GM10248 (cell line): ENCODE results near the gene GRIA3.

Experiments used
- CTCF ChIA-PET: fragments of 300-600 bp; sonication (Branson Sonifier 250); formaldehyde crosslinking; extraction: SDS; loops from one replicate; lab custom pipeline; 2021; ENCODE audit warnings: antibody characterized with exemption; lab: Yijun Ruan, JAX
- POLR2A ChIA-PET: fragments of 350-650 bp; sonication (Branson Sonifier 250); formaldehyde crosslinking; extraction: SDS; loops from one replicate; lab custom pipeline; 2020; ENCODE audit warnings: antibody characterized with exemption; lab: Yijun Ruan, JAX
- DNase-seq: peaks from one replicate; pipeline ENCODE4 v3.0.0; 2012; ENCODE audit errors: extremely low spot score
- CTCF ChIP-seq: IDR thresholded peaks from 2 replicates; pipeline ENCODE4 v1.5.1; 2012; ENCODE audit warnings: mild to moderate bottlenecking, low read depth; ENCODE audit errors: extremely low read depth, missing control alignments, control extremely low read depth

Gene GRIA3

DNA sequence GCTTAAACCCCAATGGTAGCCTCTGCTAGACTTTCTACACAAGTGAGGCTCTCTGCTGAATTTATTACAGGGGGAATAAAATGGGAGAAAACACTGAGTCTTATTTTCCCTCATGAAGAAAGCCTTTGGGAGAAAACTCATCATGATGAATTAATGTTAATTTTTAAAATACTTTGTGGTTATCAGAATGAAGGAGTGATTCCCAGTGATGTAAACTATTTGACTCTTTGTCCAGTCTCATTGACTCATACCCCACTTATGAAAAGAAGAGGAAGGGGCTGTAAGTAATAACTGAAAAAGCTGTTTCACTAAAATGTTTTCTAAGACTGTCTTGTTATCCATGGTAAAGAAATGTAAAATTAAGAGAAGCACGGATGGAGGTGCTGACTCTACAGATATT, 208.8 kb downstream of the GRIA3 start:
- no peak for TF ChIP-seq CTCF

GRCh38 chrX:123399709-123400108, 215.6 kb downstream of the GRIA3 start:
- ChIA-PET CTCF (no interaction called here), POLR2A (no interaction called here)
- no peak for DNase-seq
- TF ChIP-seq CTCF = no peak

More for the DNA sequence above, 208.8 kb downstream of the GRIA3 start:
- POLR2A ChIA-PET = no interaction called here
- CTCF ChIA-PET = no interaction called here
- no peak for DNase-seq

GRCh38 chrX:123405231-123405630, 221.2 kb downstream of the GRIA3 start:
- CTCF ChIA-PET = interaction anchor here (1.1 to 1.6 kb wide), 2 partner anchors 16 to 20 kb away, joined by 3 read pairs; no protein-coding TSS in a partner anchor

DNA sequence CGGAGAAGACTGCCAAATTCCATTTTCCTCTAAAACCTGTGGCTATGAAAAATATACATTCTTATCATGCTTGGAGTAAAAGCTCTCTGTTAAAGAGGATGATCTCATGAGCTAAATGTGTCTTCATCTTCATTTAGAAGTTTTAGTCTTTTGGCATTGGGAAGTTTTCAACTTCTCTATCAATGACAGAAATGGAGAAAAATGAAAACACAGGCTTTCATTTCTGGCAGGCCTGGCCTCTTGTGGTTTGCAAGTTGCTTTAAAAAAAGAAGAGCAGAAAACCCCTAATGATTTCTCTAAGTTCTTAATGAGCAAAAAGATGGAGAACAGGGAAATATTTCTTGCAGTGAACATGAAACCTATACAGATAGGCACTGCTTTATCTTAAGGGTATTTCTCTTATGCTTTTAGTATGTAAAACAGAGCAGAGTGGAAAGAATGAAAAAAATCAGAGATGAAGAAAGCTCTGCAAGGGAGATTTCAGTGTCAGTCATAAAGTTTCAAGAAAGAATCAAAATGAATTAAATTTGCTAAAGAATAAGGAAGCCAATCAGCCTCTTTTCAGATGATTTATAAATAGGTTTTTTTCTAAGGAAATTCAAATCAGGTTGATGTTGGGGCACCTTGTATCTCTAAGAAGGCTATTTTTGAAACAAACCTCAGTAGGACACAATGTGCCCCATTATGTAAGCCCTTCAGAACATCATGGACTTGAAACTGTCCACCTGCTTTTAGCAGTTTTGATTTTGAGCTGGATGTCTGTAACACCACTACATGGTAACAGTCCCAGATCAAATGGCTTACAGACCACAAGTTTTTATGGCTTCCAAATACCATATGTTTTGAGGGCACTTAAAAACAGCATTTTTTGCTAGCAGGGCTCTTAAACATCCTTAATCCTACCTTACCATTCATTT, 225.0 kb downstream of the GRIA3 start:
- POLR2A ChIA-PET = no interaction called here
- CTCF ChIA-PET = interaction anchor here (1.2 to 5.1 kb wide), 2 partner anchors 11 to 14 kb away, joined by 3 to 25 read pairs; no protein-coding TSS in a partner anchor
- DNase-seq = no peak
- TF ChIP-seq CTCF = no peak

More at GRCh38 chrX:123405231-123405630, 221.2 kb downstream of the GRIA3 start:
- POLR2A ChIA-PET = no interaction called here
- TF ChIP-seq CTCF = no peak
- no peak for DNase-seq

GRCh38 chrX:123422875-123423274, 238.8 kb downstream of the GRIA3 start:
- no peak for DNase-seq

More at GRCh38 chrX:123422875-123423274, 238.8 kb downstream of the GRIA3 start:
- ChIA-PET CTCF (interaction anchor here (0.7 to 3.6 kb wide), 18 partner anchors 8 to 357 kb away, joined by 3 to 25 read pairs (median 4); no protein-coding TSS in a partner anchor), POLR2A (no interaction called here)
- TF ChIP-seq CTCF = peak; percentile 67
